GM19395 (cell line): ENCODE measurements around the gene TK1.
"Not testable (repeated sequence)": the region's sequence is repeated elsewhere in the genome, so short reads cannot be mapped to it uniquely, and the experiment has no call there.

Experiments used
- ATAC-seq: cut with Tn5 transposase; IDR thresholded peaks from one replicate; pipeline ENCODE4 v1.9.1; 2021; ENCODE audit warnings: mild to moderate bottlenecking, moderate library complexity; ENCODE audit not compliant: unreplicated experiment

TK1 gene, protein sequence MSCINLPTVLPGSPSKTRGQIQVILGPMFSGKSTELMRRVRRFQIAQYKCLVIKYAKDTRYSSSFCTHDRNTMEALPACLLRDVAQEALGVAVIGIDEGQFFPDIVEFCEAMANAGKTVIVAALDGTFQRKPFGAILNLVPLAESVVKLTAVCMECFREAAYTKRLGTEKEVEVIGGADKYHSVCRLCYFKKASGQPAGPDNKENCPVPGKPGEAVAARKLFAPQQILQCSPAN

DNA sequence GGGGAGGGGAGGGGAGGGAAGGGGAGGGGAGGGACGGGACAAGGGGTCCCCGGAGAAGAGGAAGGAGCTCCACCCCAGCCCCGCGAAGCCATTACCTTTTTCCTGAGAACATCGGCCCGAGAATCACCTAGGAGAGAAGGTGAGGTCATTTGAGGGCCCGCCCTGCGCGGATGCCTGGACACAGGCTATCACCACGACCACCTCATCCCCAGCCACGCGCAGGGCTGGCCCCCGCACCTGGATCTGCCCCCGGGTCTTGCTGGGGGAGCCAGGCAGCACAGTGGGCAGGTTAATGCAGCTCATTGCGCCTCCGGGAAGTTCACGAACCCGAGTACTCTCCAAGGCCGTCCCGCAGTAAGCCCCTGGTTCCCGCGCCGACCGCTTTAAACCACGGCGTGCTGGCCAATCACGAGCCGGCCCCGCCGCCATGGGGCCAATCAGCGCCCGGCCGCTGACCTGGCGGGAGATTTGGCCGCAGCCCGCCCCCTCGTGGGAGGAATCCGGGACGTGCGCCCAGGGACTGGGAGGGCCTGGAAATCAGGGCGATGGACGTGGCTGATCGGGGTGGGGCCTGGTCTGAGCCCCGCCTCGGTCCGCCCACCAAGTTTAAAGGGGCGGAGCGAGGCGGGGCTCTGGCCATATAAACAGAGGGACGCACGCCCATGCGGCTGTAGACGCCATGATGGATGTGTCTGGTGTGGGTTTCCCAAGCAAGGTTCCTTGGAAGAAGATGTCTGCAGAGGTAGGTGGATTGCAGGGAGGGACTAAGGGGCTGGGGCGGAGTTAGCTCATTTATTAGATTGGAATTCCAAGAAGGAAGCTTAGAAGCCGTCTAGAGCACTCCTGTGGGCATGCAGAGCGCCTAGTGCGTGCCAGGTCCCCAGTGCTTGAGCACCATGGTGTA, at the start of gene TK1, which contains the start of gene AFMID:
TSS of gene TK1 (minus strand) at position 361 of the 904 bp plus-strand sequence. CDS start at position 303, 58 bp downstream.
TSS of gene AFMID (plus strand) at position 671 of the 904 bp plus-strand sequence. CDS start at position 680, 9 bp downstream.
- ATAC-seq: peak; percentile 90

DNA sequence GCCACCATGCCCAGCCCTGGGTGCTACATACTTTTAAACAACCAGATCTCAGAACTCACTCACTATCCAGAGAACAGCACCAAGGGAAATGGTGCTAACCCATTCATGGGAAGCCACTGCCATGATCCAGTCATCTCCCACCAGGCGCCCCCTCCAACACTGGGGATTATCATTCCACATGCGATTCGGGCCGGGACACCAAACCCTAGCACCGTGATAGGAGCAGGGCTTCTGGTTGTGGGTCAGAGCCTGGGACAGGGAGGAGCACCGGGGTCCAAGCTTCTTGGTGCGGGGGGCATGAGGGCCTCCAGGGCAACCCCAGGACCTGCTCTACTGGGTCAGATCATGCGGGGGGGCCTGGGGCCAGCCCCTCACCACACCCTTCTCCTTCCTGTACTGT, 49.0 kb upstream of the TK1 start:
- no peak for ATAC-seq

DNA sequence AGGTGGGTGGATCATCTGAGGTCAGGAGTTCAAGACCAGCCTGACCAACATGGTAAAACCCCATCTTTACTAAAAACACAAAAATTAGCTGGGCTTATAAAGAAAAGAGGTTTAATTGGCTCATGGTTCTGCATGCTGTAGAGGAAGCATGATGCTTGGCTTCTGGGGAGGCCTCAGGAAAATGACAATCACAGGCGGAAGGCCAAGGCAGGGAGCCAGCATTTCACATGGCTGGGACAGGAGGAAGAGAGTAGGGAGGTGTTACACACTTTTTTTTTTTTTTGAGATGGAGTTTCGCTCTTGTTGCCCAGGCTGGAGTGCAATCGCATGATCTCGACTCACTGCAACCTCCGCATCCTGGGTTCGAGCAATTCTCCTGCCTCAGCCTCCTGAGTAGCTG, 48.2 kb upstream of the TK1 start:
- not testable (repeated sequence) for ATAC-seq

DNA sequence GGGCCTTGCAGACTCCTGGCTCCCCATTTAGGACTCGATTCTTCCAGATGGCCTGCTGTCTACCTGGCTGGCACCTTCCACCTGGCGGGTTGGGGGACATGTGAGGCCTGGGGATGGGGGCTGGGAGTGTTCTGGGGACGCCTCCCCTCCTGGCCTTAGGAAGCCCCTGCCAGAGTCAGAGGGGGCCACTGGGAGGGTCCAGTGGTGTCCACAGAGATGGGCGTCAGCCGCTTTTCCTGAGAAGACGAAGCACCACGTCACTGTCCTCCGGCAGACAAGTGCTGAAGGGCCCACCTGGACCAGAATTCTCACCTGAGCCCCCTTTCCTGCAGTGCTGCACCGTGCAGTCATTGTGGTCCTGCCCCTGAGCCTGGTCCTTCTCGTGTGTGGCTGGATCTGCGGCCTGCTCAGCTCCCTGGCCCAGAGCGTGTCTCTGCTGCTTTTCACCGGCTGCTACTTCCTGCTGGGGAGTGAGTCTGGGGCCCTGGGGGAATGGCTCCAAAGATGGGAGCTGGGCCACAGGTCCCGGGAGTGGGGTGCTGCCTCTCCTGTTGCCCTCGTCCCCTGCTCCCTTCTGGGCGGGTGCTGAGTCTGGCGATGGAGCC, 47.5 kb upstream of the TK1 start:
- ATAC-seq: no peak

DNA sequence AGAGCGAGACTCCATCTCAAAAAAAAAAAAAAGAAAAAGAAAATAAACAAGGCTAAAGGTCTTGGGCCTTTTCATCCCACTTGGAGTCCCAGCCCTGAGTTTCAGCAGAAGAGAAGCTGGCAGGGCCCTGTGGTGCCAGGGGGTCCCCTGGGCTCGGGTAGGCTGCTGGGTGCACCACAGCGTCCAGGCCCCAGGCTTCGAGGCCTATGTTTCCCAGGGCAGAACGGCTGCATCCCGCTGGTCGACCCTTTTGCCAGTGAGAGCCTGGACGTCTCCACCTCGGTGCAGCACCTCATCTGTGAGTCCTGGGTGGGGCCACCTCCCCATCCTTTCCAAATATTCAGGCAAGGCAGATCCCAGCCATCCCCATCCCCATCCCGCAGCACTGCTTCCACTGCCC, 46.8 kb upstream of the TK1 start:
- no peak for ATAC-seq

DNA sequence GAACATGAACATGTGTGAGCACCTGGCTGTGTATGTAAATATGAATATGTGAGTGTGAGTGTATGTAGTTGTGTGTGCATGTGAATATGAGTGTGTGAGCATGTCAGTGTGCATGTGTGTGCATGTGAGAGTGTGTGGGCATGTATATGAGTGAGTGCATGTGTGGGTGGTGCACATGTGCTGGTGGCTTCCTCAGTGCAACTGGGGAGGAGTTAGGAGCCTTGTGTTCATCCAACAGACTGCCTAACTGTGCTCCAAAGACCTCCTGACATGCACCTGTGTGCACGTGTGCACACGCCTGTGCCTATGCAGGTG, 46.0 kb upstream of the TK1 start:
- ATAC-seq: no peak

DNA sequence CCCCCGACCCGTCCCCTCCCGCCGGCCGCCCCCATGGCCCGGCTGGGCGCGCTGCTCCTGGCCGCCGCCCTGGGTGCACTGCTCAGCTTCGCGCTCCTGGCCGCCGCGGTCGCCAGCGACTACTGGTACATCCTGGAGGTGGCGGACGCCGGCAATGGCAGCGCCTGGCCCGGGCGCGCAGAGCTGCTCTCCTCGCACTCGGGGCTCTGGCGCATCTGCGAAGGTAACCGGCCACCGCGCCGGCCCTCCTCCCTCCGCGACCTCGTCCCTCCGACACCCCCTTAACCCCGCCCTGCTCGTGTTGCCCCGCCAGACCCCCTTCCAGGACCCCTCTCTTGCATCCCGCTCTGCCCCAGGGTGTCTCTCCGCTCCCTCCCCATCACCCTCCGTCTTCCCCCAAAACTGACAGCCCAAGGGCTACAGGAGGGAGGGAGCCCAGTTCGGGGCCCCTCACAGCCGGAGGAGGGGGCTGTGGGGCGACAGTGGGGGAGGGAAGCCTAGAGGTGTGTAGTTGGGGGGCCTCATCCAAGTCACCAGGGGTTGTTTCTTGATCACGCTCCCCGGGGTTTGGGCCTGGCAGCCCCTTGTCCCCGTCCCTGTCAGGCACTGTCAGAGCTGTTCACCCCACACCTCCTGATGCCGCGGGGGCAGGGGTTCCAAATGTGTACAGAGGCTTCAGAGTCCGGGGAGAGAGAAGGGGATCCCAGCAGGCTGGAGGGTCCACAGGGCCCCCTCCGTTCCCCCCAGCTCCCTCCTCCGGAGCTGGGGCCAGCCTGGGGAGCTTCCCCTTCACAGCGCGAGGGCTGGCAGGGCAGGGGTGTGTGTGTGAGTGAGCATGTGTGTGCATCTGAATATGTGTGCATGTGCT, 45.4 kb upstream of the TK1 start:
- ATAC-seq: no peak

DNA sequence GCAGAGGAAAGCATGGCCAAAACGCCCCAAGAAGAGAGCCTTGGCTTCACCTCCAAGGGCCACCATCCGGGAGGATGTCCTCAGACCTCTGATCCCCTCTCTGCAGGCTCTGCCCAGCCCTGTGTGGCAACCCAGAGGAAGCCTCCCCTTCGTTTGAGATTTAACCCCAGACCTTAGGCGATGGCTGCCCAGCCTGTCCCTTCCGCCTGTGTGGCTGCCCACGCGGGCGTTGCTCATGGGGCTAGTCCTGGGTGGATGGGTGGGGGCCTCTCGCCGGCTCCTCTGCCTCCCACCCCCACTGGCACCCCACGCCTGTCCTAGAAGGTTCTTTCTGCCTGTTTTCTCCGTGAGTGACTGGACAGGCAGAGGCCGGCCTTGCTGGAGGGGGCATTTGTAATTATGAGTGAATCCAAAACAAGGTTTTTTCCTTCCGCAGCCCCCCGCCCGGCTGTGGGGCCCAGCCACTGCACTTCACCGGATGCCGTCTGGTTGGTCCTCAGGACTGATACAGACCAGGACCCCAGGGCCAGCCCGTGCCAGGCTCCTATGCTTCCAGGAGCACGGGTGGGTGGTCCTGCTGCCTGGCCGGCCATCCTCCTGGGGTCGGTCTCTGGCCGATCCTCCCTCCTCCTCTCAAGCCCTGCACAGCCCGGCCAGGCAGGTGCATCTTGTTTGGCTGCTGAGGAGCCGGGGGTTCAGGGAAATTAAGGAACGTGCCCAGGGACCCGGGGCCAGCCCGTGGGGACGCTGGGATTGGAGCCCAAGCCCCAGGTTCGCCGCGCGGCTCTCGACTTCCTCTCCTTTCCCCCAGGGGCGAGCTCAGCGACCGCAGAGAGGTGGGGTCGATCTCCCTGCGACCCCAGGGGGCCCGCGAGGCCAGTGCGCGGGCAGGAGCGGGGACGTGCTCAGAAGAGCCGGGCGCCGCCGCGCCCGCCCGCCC, 44.4 kb upstream of the TK1 start, which contains the start of gene TMEM235:
TSS of gene TMEM235 (plus strand) at position 636 of the 940 bp plus-strand sequence. CDS start 393 bp downstream, outside the sequence.
- ATAC-seq: no peak

DNA sequence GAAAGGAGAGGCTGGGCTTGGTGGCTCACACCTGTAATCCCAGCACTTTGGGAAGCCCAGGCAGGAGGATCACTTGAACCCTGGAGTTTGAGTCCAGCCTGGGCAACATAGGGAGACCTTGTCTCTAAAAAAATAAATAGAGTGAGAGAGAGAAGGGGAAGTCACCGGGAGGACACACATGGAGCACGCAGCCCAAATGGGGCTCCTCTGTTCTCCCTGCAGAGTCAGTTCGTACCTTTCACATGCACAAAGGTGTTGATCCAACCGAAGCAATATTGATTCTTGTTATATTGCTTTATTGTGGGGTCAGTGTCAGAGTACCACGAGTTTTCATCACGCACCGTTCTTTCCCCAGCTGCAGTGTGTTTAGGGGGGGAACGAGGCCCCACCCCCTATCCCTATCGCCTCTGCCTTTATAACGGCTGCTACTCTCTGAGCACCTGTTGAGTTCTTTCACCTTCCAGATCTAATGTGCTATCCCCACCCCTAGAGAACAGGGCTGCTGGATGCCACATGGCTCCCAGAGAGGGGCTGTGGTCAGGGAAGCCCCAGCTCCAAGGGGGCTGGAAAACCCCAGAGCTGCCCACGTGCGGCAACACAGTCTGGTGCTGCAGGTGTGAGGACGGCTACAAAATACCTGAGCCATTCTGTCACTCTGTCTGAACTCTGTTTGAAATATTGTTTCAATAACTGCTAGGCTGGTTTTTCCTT, 43.6 kb upstream of the TK1 start:
- ATAC-seq: no peak

DNA sequence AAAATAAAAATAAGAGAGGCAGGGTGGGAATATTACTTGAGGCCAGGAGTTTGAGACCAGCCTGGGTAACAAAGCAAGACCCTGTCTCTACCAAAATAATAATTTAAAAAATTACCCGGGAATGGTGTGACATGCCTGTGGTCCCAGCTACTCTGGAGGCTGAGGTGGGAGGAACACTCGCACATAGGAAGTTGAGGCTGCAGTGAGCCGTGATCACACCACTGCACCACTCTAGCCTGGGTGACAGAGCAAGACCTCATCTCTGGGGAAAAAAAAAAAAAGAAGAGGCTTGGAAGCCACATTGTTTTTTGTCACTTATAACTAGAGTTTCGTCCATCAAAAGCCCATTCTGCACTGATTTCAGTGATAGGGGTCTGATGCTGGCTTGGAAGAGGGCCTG, 41.3 kb upstream of the TK1 start:
- ATAC-seq: no peak

DNA sequence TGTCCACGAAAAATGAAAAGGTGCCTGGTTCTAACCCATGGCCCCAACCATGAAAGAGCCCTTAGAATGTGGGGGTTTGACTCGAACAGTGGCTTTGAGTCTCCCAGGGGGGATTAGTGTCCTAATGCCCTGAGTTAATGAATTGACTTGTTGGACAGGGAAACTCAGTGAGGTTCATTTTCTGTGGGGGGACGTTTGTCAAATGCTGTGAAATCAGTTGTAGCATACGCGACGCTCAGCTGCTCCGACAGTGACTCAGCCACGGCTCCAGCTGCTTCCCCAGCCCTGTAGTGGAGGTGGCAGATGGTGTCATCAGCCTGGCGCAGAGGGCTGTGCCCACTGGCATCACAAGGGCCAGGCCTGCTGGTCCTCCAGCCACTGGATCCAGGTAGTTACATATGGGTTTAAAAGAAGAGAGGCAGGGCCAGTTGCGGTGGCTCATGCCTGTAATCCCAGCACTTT, 40.6 kb upstream of the TK1 start:
- ATAC-seq: no peak

DNA sequence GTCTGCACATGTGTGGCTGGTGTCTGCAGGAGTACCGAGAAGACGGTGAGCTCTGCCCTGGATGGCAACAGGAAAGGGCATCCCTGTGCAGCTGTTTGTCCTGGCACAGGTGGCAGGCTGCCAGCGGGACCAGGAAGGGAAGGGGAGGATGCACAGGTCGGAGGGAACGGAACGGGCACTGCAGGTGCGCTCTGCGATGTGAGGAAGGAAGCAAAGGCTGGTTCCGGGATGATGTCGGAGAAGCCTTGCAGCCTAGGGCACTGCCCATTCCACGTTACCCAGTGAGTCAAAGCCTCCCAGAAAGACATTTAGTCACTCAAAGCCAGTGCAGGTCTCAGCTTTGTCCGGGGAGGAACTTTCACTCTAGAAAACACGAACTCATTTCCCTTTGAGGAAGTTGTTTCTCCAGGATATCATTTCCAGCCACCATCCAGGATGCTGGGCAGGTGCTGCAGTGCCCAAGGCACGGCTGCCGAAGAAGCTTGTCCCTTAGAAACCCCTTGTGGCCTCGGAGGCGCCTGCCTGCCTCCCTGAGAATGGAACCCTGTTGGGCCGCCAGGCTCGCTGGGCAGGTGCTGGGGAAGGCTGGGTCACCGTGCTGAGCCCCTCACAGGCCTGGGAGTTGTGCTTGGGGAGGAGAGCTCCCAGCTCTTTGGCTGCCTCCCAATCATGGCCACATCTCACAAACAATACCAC, 40.1 kb upstream of the TK1 start:
- ATAC-seq: no peak

DNA sequence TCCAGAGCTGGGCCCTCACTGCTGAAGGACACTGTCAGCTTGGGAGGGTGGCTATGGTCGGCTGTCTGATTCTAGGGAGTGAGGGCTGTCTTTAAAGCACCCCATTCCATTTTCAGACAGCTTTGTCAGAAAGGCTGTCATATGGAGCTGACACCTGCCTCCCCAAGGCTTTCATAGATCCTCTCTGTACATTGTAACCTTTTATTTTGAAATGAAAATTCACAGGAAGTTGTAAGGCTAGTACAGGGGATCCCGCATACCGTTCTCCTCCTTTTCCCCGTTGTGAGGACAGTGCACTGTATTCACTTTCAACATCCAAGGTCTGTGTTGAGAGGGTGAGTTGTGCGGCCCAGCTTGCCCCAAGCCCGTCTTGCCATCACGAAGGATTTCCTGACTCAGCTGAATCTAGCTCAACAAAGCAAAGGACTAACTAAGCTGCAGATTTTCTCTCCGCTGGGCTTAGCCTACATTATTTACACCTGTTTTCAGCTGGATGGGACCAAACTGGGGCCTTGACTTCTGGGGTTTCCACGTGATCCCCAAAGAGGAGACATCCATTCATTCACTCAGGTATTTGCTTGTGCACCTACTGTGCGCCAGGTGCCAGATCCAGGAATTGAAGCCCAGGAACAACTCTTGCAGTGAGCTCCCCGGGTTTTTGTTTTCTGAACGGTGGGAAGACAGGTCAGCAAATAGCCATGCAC, 39.4 kb upstream of the TK1 start:
- ATAC-seq: no peak

DNA sequence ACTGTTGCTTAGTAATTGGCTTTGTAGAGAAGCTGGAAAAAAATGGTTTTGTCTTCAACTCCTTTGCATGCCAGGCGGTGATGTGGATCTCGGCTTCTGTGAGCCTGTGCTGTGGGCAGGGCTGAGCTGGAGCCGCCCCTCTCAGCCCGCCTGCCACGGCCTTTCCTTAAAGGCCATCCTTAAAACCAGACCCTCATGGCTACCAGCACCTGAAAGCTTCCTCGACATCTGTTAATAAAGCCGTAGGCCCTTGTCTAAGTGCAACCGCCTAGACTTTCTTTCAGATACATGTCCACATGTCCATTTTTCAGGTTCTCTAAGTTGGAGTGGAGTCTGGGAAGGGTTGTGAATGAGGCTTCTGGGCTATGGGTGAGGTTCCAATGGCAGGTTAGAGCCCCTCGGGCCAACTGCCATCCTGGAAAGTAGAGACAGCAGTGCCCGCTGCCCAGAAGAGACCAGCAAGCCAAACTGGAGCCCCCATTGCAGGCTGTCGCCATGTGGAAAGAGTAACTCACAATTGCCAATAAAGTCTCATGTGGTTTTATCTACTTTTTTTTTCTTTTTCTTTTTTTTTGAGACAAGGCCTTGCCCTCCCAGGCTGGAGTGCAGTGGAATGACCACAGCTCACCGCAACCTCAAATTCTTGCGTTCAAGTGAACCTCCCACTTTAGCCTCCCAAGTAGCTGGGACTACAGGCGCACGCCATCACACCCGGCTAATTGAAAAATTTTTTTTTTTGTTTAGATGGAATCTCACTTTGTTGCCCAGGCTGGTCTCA, 38.4 kb upstream of the TK1 start:
- ATAC-seq: no peak

DNA sequence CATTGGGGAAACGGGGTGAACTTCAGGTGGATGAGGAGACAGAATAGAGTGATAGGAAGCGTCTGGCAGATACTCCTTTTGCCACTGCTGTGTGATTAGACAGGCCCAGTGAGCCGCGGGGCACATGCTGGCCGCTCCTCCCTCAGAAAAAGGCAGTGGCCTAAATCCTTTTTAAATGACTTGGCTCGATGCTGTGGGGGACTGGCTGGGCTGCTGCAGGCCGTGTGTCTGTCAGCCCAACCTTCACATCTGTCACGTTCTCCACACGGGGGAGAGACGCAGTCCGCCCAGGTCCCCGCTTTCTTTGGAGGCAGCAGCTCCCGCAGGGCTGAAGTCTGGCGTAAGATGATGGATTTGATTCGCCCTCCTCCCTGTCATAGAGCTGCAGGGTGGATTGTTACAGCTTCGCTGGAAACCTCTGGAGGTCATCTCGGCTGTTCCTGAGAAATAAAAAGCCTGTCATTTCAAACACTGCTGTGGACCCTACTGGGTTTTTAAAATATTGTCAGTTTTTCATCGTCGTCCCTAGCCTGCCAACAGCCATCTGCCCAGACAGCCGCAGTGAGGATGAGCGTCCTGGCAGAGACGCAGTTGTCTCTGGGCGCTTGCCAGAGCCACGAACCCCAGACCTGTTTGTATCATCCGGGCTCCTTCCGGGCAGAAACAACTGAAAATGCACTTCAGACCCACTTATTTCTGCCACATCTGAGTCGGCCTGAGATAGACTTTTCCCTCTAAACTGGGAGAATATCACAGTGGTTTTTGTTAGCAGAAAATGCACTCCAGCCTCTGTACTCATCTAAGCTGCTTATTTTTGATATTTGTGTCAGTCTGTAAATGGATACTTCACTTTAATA, 37.6 kb upstream of the TK1 start:
- no peak for ATAC-seq

DNA sequence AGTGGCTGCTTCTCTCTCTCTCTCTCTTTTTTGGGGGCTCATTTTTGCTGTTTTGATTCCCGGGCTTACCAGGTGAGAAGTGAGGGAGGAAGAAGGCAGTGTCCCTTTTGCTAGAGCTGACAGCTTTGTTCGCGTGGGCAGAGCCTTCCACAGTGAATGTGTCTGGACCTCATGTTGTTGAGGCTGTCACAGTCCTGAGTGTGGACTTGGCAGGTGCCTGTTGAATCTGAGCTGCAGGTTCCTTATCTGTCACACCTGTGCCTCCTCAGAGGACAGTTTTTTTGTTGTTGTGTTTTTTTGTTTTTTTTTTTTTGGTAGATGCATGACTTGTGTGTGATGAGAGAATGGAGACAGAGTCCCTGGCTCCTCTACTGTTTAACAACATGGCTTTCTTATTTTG, 36.9 kb upstream of the TK1 start:
- ATAC-seq: no peak
